ENCODE results near the gene ZCCHC14.

GRCh38 chr16:87538594-87538993, 45.8 kb upstream of the ZCCHC14 start:
- TF ChIP-seq CTCF (conservative IDR thresholded peaks at IDR 0.05) (no peak), ZFX (IDR thresholded peaks at IDR 0.05) (no peak)
